HepG2 (cell line): Measurements from ENCODE around the gene HAP1. TPM values are rescaled to one million over a fixed set of nuclear protein-coding genes. Genes with fewer than 3 reads are reported as not detected.
A peak's percentile ranks its signal among the peaks of the same experiment; 100 is the strongest.

Experiments
- ARNT ChIP-seq: fragments of 450-650 bp; IDR thresholded peaks from 2 replicates; pipeline ENCODE4 v1.6.1; 2017
- ATF4 ChIP-seq, 2 experiments: fragments of 450-650 bp in 1 of 2; sonication (generic) in 1 of 2; formaldehyde crosslinking; IDR thresholded peaks; 2 replicates each; pipeline versions ENCODE4 v1.5.0 to v1.8.0; 2020 to 2022; ENCODE audit warnings: mild to moderate bottlenecking in 1 of 2, missing genetic modification reagents in 1 of 2
- ATF6 ChIP-seq: sonication (generic); formaldehyde crosslinking; conservative IDR thresholded peaks from 2 replicates; pipeline ENCODE4 v1.4.0; 2020; ENCODE audit warnings: missing genetic modification reagents
- CCDC6 ChIP-seq: sonication (generic); formaldehyde crosslinking; IDR thresholded peaks from 2 replicates; pipeline ENCODE4 v1.8.1; 2022; ENCODE audit warnings: mild to moderate bottlenecking, missing genetic modification reagents, moderate library complexity
- CTCF ChIP-seq: sonication (generic); formaldehyde crosslinking; IDR thresholded peaks from 2 replicates; pipeline ENCODE4 v1.5.0; 2020; ENCODE audit warnings: mild to moderate bottlenecking, missing genetic modification reagents, moderate library complexity
- GABPA ChIP-seq, 2 experiments: IDR thresholded peaks; 2 replicates each; pipeline ENCODE4 v1.6.1; 2011 to 2016; ENCODE audit warnings: low read depth in 2 of 2, low read length in 1 of 2, missing biosample characterization in 1 of 2, missing genetic modification characterization in 1 of 2
- HBP1 ChIP-seq: IDR thresholded peaks from 2 replicates; pipeline ENCODE4 v1.6.1; 2016; ENCODE audit warnings: low read depth, control low read depth
- MEIS2 ChIP-seq: sonication (generic); formaldehyde crosslinking; IDR thresholded peaks from 2 replicates; pipeline ENCODE4 v1.9.0; 2021; ENCODE audit warnings: mild to moderate bottlenecking, missing genetic modification reagents
- NCOR1 ChIP-seq: fragments of 200-600 bp; sonication (generic); IDR thresholded peaks from 2 replicates; pipeline ENCODE4 v1.7.0; 2017; ENCODE audit warnings: antibody characterized with exemption, low read length, borderline replicate concordance
- NFKB2 ChIP-seq: sonication (generic); formaldehyde crosslinking; IDR thresholded peaks from 2 replicates; pipeline ENCODE4 v1.4.0; 2020; ENCODE audit warnings: missing genetic modification reagents, borderline replicate concordance
- RBM22 ChIP-seq: fragments of 200-400 bp; formaldehyde crosslinking; optimal IDR thresholded peaks from 2 replicates; pipeline ENCODE3; 2017; ENCODE audit warnings: mild to moderate bottlenecking, low read length, moderate library complexity
- RORA ChIP-seq: sonication (generic); formaldehyde crosslinking; IDR thresholded peaks from 2 replicates; pipeline ENCODE4 v1.5.0; 2020; ENCODE audit warnings: mild to moderate bottlenecking, missing genetic modification reagents, moderate library complexity
- SALL2 ChIP-seq: sonication (generic); formaldehyde crosslinking; IDR thresholded peaks from 2 replicates; pipeline ENCODE4 v1.8.1; 2023; ENCODE audit warnings: mild to moderate bottlenecking, missing genetic modification reagents, inconsistent platforms
- SMAD3 ChIP-seq: sonication (generic); formaldehyde crosslinking; IDR thresholded peaks from 2 replicates; pipeline ENCODE4 v1.4.0; 2020; ENCODE audit warnings: missing genetic modification reagents
- TEAD3 ChIP-seq: optimal IDR thresholded peaks from 2 replicates; pipeline ENCODE3; 2016; ENCODE audit warnings: borderline replicate concordance
- THAP8 ChIP-seq: sonication (generic); formaldehyde crosslinking; IDR thresholded peaks from 2 replicates; pipeline ENCODE4 v1.5.1; 2020; ENCODE audit warnings: missing genetic modification reagents, mild to moderate bottlenecking, borderline replicate concordance
- ZKSCAN8 ChIP-seq: IDR thresholded peaks from 2 replicates; pipeline ENCODE4 v1.6.1; 2016; ENCODE audit warnings: borderline replicate concordance, missing genetic modification reagents, missing compliant biosample characterization
- ZNF558 ChIP-seq: sonication (generic); formaldehyde crosslinking; IDR thresholded peaks from 2 replicates; pipeline ENCODE4 v1.9.0; 2022; ENCODE audit warnings: mild to moderate bottlenecking, missing genetic modification reagents, borderline replicate concordance
- ZNF784 ChIP-seq: sonication (generic); formaldehyde crosslinking; IDR thresholded peaks from 2 replicates; pipeline ENCODE4 v1.5.1; 2020; ENCODE audit warnings: missing genetic modification reagents, mild to moderate bottlenecking, borderline replicate concordance
- polyA plus RNA-seq, 8 experiments: library from polyadenylated mRNA; depleted of rRNA in 3 of 8; stranded (reverse) in 7 of 8; unstranded in 1 of 8; fragments of >200 nt; fragmentation: Illumina TruSeq in 4 of 8; extraction: Trizol in 4 of 8; gene quantifications; 2 replicates each; pipeline versions ENCODE4 v1.2.1 to v1.2.3, GENCODE V29; 2011 to 2016; ENCODE audit warnings: low read depth in 4 of 8, missing spikeins in 1 of 8, mixed read lengths in 1 of 8; ENCODE audit not compliant: insufficient read depth in 1 of 8
- total RNA-seq, 5 experiments: library from RNA; depleted of rRNA; stranded (reverse); fragments of >200 nt; fragmentation: Illumina TruSeq; extraction: Trizol; gene quantifications; 2 replicates each; pipeline ENCODE4 v1.2.3, GENCODE V29; 2016; ENCODE audit warnings: low read depth in 1 of 5

HAP1 gene
- total and polyA plus RNA-seq, 2 of the 13 experiments (the other 11 are each of a cell fraction or from before 2014, with no cell fraction given) = 0.07 TPM

GRCh38 chr17:41687828-41688640 is 46.4 kb downstream of the HAP1 start (continued):
- TF ChIP-seq SMAD3 (CRISPR knock-in tag) (0 out of 2 replicates have a peak, but pooled peaks have one; percentile 43), ZKSCAN8 (CRISPR knock-in tag) (0 out of 2 replicates have a peak, but pooled peaks have one; percentile 54), ZNF784 (CRISPR knock-in tag) (0 out of 2 replicates have a peak, but pooled peaks have one; percentile 53), MEIS2 (CRISPR knock-in tag) (peak; percentile 61; the same call in 1 of the 2 replicates), TEAD3 (peak; percentile 49), NCOR1 (no peak), RBM22 (peak; percentile 20), ATF4 (CRISPR knock-in tag; IDR thresholded peaks at IDR 0.05) (peak in 1 of 2 experiments; percentile 61; a peak in 2 of 4 replicates), NFKB2 (CRISPR knock-in tag) (no peak), ZNF558 (CRISPR knock-in tag) (0 out of 2 replicates have a peak, but pooled peaks have one; percentile 27), RORA (no peak), CTCF (CRISPR knock-in tag) (peak; percentile 69), HBP1 (CRISPR knock-in tag) (0 out of 2 replicates have a peak, but pooled peaks have one; percentile 32), ARNT (no peak), SALL2 (no peak; the same call in 1 of the 2 replicates), CCDC6 (peak; percentile 17; the same call in 1 of the 2 replicates), THAP8 (CRISPR knock-in tag) (no peak), ATF6 (CRISPR knock-in tag) (0 out of 2 replicates have a peak, but pooled peaks have one; percentile 16), GABPA (IDR thresholded peaks at IDR 0.05; ENCODE audit: low read depth, low read length) (no peak), GABPA (CRISPR knock-in tag; IDR thresholded peaks at IDR 0.05; ENCODE audit: low read depth) (no peak)
